VCaP (cell line): Measurements from ENCODE around the gene BAHD1.
"Not testable (repeated sequence)": the region's sequence is repeated elsewhere in the genome, so short reads cannot be mapped to it uniquely, and the experiment has no call there.

Experiments used
- H3K27ac ChIP-seq: fragments of 450-650 bp; 2 replicates; pipeline ENCODE4 v1.5.1; 2017
- TF ChIP-seq, protein P1 (sequence below): fragments of 450-650 bp; conservative IDR thresholded peaks from 2 replicates; pipeline ENCODE4 v1.5.1; 2017; ENCODE audit warnings: mild to moderate bottlenecking, moderate library complexity

BAHD1 gene

DNA sequence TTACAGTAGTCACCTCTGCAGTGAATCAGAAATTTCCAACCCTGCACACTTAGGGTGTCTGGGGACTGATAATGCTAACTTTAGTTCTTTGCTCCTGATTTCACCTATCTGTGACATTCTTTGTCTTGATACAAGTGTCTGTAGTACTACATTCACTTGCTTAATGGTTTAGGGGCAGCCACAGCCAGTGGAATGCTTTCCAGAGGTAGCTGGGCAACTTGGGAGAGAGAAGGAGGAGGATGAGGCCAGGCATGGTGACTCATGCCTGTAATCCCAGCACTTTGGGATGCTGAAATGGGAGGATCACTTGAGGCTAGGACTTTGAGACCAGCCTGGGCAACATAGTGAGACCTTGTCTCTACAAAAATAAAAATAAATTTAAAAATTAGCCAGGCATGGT lies 8.5 kb downstream of the BAHD1 start:
- H3K27ac ChIP-seq = no peak overlapping the region
- TF ChIP-seq, protein P1, sequence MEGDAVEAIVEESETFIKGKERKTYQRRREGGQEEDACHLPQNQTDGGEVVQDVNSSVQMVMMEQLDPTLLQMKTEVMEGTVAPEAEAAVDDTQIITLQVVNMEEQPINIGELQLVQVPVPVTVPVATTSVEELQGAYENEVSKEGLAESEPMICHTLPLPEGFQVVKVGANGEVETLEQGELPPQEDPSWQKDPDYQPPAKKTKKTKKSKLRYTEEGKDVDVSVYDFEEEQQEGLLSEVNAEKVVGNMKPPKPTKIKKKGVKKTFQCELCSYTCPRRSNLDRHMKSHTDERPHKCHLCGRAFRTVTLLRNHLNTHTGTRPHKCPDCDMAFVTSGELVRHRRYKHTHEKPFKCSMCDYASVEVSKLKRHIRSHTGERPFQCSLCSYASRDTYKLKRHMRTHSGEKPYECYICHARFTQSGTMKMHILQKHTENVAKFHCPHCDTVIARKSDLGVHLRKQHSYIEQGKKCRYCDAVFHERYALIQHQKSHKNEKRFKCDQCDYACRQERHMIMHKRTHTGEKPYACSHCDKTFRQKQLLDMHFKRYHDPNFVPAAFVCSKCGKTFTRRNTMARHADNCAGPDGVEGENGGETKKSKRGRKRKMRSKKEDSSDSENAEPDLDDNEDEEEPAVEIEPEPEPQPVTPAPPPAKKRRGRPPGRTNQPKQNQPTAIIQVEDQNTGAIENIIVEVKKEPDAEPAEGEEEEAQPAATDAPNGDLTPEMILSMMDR = no peak

GRCh38 chr15:40450047-40450446 lies 9.3 kb downstream of the BAHD1 start:
- TF ChIP-seq, protein P1 = no peak
- H3K27ac ChIP-seq = no peak overlapping the region

- no peak overlapping the region for H3K27ac ChIP-seq
- TF ChIP-seq, protein P1 = no peak
Measured at GRCh38 chr15:40451527-40452158, 10.9 kb downstream of the BAHD1 start.

GRCh38 chr15:40452296-40453090 lies 11.7 kb downstream of the BAHD1 start:
- no peak overlapping the region for H3K27ac ChIP-seq
- TF ChIP-seq, protein P1 = no peak

GRCh38 chr15:40453941-40454340 lies 13.2 kb downstream of the BAHD1 start:
- not testable (repeated sequence) for H3K27ac ChIP-seq

DNA sequence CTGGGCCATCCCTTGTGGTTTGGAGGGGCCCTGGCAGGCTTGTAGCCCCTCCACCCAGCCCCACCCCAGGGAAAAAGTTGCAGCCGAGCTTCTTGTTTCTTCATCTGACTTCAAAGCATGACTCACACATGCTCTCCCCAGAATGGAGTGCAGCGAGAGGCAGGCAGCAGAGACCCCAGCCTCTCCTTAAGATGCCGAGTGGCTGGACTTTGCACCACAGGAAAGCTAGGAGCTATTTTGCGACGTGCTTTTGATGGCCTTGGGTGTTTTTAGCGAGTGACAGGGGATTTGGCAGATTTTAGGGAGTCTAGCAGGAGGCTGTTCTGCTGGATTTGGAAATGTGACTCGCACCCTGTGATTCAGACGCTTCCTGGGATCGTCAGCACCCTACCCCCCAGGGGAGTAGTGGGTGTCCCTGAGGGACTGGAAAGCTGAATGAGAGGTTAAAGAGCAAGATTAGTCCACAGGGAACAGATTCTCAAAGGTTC lies 14.2 kb downstream of the BAHD1 start:
- H3K27ac ChIP-seq = no peak overlapping the region
- TF ChIP-seq, protein P1 = no peak

- H3K27ac ChIP-seq = no peak overlapping the region
Measured at GRCh38 chr15:40456299-40456712, 15.6 kb downstream of the BAHD1 start.

More at GRCh38 chr15:40456299-40456712, 15.6 kb downstream of the BAHD1 start:
- TF ChIP-seq, protein P1 = no peak
